Rectal smooth muscle tissue (tissue), 1 donor: ENCODE data around the gene LSM10.

ENCODE experiments used
- H3K27ac ChIP-seq: one replicate; pipeline ENCODE4 v1.7.0; 2013; ENCODE audit warnings: low read depth, low read length, inconsistent platforms
- H3K27me3 ChIP-seq: one replicate; pipeline ENCODE4 v1.7.0; 2013; ENCODE audit warnings: low read length; ENCODE audit not compliant: control insufficient read depth, insufficient read depth
- H3K36me3 ChIP-seq: one replicate; pipeline ENCODE4 v1.7.0; 2013; ENCODE audit warnings: low read length; ENCODE audit not compliant: control insufficient read depth, insufficient read depth
- H3K4me1 ChIP-seq: one replicate; pipeline ENCODE4 v1.7.0; 2013; ENCODE audit warnings: low read length; ENCODE audit not compliant: control insufficient read depth, insufficient read depth
- H3K4me3 ChIP-seq: one replicate; pipeline ENCODE4 v1.7.0; 2013; ENCODE audit warnings: low read length
- H3K9ac ChIP-seq: one replicate; pipeline ENCODE4 v1.7.0; 2013; ENCODE audit warnings: low read length

LSM10 gene

DNA sequence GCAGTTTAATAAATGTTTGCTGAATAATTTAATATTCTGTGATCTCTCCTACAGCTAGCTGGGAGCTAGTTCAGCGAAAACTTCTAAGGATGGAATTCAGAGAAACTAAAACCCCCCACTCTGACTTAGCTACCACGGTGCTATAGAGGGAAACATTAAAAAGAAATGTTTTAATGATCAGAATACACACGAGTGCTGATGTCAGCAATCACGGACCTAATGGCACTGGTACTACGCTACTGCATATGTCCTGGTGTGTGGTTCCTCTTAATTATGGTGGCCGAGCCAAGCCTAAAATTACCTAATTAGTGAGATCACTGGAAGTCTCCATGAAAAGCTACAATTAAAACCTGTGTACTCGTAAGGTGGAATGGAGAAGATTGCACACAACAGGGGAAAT lies 23.9 kb upstream of the LSM10 start:
- Histone ChIP-seq H3K4me3 (no peak overlapping the region), H3K27ac (no peak overlapping the region), H3K27me3 (no peaks in the 10 kb centered on the region), H3K36me3 (no peaks in the 10 kb centered on the region), H3K4me1 (peaks cover 2% of the 10 kb centered on the region), H3K9ac (no peak overlapping the region)

DNA sequence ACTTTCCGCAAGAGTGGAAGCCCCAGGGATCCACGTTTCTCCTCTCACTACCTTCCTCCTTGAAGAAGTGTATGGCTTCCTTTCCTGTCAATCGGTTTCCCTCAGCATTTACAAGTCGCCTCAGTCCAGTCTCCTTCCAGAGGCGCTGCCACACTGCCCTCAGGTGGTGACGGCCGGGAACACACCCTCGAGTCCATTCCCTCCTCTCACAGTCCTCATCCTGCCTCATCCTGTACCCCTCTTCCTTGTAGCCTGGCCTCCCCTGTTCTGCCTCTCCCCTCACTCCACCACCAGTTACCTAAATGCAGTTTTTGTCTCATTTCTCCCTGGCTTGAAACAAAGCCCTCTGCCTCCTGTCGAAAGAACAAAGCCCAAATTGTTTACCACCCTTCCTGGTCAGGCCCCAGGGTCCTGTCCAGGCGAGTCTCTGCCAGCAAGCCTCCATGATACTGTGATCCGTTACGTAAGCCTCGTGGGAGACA lies 23.2 kb upstream of the LSM10 start:
- no peak overlapping the region for H3K4me3 ChIP-seq

DNA sequence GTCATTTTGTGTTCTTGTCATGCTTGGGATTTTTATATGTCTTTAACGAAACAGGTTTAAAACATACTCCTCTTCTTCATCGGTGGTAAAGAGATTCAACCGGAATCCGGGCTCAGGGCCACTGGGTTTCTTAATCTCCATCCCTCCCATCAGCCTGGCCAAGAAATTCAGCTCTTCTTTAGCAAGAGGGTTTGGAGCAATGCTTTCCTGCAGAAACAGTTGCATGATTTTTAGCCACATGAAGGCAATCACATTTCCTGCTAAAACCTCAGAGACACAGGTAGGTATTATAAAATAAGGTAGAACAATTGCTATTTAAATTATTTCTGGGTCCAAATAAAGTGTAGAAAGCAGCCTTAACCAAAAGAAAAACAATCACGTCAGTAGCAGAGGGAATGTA lies 22.7 kb upstream of the LSM10 start:
- H3K27ac ChIP-seq: no peak overlapping the region
- no peak overlapping the region for H3K4me3 ChIP-seq
- peaks cover 2% of the 10 kb centered on the region for H3K4me1 ChIP-seq
- no peak overlapping the region for H3K9ac ChIP-seq
- no peaks in the 10 kb centered on the region for H3K27me3 ChIP-seq
- no peaks in the 10 kb centered on the region for H3K36me3 ChIP-seq

More for the DNA sequence above, 23.2 kb upstream of the LSM10 start:
- H3K36me3 ChIP-seq: no peaks in the 10 kb centered on the region
- H3K27me3 ChIP-seq: no peaks in the 10 kb centered on the region
- peak overlapping the region; percentile 10 for H3K9ac ChIP-seq
- H3K27ac ChIP-seq: no peak overlapping the region
- peaks cover 2% of the 10 kb centered on the region for H3K4me1 ChIP-seq

DNA sequence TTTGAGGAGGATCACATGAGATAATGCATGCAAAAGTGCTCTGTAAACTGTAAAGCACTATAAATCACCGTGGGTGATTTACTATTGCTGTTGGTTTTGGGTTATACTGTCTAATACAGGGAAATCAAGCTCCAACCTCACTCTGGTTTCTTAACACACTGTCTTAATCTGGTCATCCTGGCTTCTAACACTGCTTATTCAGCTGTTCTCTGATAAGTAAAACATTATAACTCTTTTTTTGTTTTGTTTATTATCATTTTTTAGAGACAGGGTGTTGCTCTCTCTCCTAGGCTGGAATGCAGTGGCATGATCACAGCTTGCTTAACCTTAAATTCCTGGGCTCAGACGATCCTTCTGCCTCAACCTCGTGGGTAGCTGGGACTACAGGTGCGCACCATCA lies 21.9 kb upstream of the LSM10 start:
- H3K36me3 ChIP-seq: no peaks in the 10 kb centered on the region
- no peak overlapping the region for H3K9ac ChIP-seq

DNA sequence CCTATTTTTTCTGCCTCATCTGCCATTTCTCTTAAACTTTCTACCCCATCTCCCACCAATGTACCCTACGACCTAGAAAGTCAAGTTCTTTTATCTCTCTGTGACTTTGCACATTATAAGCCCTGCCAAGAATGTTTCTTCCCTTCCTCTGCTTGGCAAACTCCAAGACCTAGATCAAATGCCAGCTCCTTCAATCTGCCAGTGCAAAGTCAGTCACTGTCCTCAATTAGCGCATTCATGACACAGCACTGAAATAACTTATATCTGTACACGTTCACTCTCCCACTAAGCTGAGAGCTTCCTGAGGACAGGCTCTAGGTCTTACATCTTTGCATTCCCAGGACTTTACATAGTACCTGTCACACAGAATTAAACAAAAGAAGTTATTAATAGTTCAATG lies 21.4 kb upstream of the LSM10 start:
- Histone ChIP-seq H3K27ac (no peak overlapping the region), H3K27me3 (no peaks in the 10 kb centered on the region), H3K4me1 (peaks cover 2% of the 10 kb centered on the region), H3K4me3 (no peak overlapping the region), H3K36me3 (no peaks in the 10 kb centered on the region), H3K9ac (no peak overlapping the region)

More for the DNA sequence above, 21.9 kb upstream of the LSM10 start:
- Histone ChIP-seq H3K27me3 (no peaks in the 10 kb centered on the region), H3K27ac (no peak overlapping the region), H3K4me1 (peaks cover 2% of the 10 kb centered on the region), H3K4me3 (no peak overlapping the region)

DNA sequence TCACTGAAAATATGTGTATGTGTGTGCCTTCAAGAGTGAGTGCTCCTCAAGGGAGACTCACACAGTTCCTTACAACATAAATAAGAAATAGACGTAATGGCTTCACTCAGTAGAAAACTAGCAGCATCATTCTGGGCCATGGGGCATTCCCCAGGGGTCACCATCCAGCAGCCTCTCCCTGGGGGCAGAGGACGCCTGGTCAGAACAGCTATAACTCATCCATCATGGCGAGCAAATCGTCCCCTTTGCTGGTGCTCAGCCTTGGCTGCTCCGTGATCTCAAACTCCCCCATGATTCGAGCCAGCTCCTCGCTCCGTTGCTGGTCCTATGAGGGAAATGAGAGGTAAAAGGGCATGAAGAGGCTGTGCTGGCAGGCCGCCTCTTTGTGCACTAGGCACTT lies 20.2 kb upstream of the LSM10 start:
- peaks cover 2% of the 10 kb centered on the region for H3K4me1 ChIP-seq
- no peak overlapping the region for H3K4me3 ChIP-seq
- H3K36me3 ChIP-seq: no peaks in the 10 kb centered on the region
- no peaks in the 10 kb centered on the region for H3K27me3 ChIP-seq
- H3K27ac ChIP-seq: no peak overlapping the region
- no peak overlapping the region for H3K9ac ChIP-seq

DNA sequence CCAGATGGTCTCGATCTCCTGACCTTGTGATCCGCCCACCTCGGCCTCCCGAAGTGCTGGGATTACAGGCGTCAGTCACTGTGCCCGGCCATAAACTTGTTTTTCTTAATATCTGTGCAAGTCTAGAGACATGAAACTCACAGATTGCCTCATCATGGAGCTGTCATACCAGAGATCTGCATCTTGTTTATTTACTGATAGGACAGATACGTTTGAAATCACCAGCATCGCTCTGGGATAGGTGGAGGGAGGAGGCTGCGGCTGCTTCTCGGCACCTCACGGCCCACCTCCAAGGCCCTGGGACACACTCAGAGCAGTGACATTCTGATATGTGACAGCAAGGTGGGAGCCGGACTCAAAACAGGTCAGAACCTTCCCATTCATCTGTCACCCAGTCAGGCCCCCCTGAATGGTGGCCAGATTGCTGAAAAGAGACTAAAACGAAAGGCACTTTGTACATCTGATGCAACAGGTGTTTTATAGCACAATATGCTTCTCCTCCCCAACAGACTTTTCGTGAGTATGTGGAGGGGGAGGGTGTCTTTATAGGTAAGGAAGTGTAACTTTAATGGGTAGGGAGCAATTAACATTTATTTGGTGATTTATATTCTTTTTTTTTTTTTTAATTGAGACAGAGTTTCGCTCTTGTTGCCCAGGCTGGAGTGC lies 18.1 kb upstream of the LSM10 start:
- H3K27ac ChIP-seq: no peak overlapping the region

DNA sequence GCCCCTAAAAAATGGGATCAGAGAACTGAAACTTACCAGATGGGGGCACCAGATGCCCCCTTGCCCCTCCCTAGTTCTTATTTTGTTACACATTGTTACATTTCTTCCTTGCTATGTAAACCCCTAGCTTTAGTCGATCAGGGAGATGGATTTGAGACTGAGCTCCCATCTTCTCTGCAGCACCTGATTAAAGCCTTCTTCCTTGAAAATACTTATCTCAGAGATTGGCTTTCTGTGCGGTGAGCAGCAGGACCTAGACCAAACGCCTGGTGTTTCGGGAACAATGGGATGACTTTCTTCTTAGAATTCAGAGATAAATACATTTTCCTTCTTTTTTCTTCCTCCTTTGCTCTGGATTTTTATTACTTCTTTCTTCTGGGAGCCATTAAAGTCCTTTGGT lies 16.7 kb upstream of the LSM10 start:
- H3K27ac ChIP-seq: no peak overlapping the region
- no peaks in the 10 kb centered on the region for H3K27me3 ChIP-seq
- H3K36me3 ChIP-seq: no peaks in the 10 kb centered on the region
- H3K4me1 ChIP-seq: no peaks in the 10 kb centered on the region
- no peak overlapping the region for H3K9ac ChIP-seq
- no peak overlapping the region for H3K4me3 ChIP-seq

More for the DNA sequence above, 18.1 kb upstream of the LSM10 start:
- Histone ChIP-seq H3K36me3 (no peaks in the 10 kb centered on the region), H3K4me1 (peaks cover 2% of the 10 kb centered on the region), H3K4me3 (no peak overlapping the region), H3K9ac (no peak overlapping the region), H3K27me3 (no peaks in the 10 kb centered on the region)

DNA sequence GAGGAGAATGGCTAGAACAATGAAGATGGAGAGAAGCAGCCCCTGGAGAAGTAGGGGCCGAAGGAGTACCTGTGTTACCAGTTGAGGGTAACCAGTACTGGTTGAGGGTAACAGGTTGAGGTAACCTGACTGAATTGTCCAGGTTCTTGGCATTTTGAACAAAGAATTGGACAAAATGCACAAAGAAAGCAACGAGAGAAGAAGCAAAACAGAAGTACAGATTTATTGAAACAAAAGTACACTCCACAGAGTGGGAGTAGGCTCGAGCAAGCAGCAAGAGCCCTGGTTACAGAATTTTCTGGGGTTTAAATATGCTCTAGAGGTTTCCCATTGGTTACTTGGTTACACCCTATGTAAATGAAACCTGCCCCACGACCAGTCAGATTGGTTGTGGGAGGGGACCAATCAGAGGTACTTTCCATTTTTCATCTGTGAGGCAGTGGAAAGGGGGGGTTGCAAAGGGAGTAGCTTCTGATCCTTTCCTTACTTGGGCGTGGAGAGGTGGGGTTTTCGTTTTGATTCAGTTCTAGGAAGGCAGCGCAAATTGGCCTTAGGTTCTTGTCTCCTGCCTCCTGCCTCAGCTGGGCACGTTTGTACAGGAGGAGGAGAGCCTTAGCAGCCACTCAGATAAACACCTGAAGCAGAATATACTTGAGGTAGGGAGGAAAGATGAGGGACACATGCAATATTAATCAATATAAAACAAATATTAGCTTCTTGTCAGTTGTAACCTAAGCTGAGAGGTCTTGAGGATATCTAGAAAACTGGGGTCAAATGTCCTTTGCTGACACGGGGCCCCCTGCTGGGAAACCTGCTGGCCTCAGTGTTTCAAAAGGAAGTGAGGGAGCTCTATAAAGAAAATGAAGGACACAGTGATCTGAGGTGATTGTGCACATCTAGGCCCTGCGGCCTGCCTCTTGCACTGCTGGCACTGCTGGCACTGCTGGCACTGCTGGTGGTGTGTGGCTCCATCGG lies 14.3 kb upstream of the LSM10 start:
- Histone ChIP-seq H3K36me3 (no peaks in the 10 kb centered on the region), H3K27ac (no peak overlapping the region), H3K4me1 (no peaks in the 10 kb centered on the region), H3K4me3 (no peak overlapping the region), H3K27me3 (no peaks in the 10 kb centered on the region), H3K9ac (no peak overlapping the region)

DNA sequence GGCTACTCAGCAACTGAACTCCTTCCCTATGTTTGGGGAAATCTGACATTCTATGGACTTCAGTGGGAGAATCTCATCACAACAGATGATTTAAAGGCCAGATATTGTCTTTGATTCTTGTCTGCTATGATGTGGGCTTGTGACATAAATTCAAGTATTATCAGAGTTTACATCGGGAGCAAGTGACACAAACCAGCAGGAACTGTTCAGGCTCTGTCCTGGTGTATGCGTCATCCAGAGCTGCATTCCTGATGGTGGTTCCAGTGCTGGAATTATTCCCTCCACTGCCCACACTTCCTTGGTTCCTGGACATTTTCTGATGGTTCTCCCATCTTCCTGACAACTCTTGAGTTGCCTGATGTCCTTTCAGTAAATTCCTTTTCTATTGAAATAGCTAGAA lies 10.8 kb upstream of the LSM10 start:
- Histone ChIP-seq H3K4me1 (no peaks in the 10 kb centered on the region), H3K4me3 (no peak overlapping the region), H3K27me3 (no peaks in the 10 kb centered on the region), H3K36me3 (no peaks in the 10 kb centered on the region), H3K27ac (no peak overlapping the region), H3K9ac (no peak overlapping the region)

DNA sequence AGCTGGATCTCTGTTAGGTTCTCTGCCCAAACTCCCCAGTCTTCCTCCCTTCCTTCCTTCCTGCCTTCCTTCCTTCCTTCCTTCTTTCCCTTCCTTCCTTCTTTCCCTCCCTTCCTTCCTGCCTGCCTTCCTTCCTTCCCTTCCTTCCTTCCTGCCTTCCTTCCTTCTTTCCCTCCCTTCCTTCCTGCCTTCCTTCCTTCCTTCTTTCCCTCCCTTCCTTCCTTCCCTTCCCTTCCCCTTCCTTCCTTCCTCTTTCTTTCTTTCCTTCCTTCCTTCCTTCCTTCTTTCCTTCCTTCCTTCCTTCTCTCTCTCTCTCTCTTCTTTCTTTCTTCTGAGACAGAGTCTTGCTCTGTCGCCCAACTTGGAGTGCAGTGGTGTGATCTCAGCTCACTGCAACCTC lies 8.7 kb upstream of the LSM10 start:
- H3K4me1 ChIP-seq: no peaks in the 10 kb centered on the region
- H3K36me3 ChIP-seq: no peaks in the 10 kb centered on the region
- no peak overlapping the region for H3K27ac ChIP-seq
- no peak overlapping the region for H3K9ac ChIP-seq
- H3K27me3 ChIP-seq: no peaks in the 10 kb centered on the region
- H3K4me3 ChIP-seq: no peak overlapping the region

DNA sequence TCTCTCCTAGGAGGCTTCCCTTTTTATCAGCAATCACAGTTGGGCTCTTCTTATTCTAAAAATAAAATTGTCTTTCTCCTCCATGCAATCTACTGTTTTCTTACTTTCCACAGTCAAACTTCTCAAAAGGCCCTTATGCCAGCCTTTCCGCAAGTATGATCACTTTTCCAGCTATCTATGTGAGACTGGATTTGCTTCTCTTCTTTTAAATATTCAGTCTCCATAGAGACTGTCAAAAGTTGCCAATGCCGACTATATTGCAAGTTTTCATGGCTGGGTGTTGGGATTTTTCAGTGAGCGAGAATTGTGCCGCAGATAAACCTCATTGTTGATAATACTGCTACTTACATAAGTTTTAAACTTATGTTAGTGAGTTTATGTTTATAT lies 4.8 kb upstream of the LSM10 start:
- Histone ChIP-seq H3K27me3 (no peaks in the 10 kb centered on the region), H3K4me3 (no peak overlapping the region), H3K36me3 (no peaks in the 10 kb centered on the region), H3K27ac (no peak overlapping the region), H3K4me1 (no peaks in the 10 kb centered on the region), H3K9ac (no peak overlapping the region)
